PC-3 (cell line): Measurements from ENCODE around the gene PATE3. TPM values are rescaled to one million over a fixed set of nuclear protein-coding genes. Genes with fewer than 3 reads are reported as not detected.
A peak's percentile ranks its signal among the peaks of the same experiment; 100 is the strongest.

Experiments
- ATAC-seq: fragments of 200-7000 bp; cut with Tn5 transposase; 2 replicates; pipeline ENCODE4 v1.9.1; 2020; ENCODE audit warnings: mild to moderate bottlenecking, moderate library complexity
- BruUV-seq: library from RNA; stranded (reverse); fragments of 400-500 nt; replicated peaks from 2 replicates; lab custom pipeline; 2021; lab: Mats Ljungman, UMichigan
- CTCF ChIA-PET: fragments of 300-600 bp; sonication (Branson Sonifier 250); formaldehyde crosslinking; loops from one replicate; lab custom pipeline; 2022; ENCODE audit warnings: antibody characterized with exemption; lab: Charles Lee
- POLR2A ChIA-PET: fragments of 300-600 bp; sonication (Branson Sonifier 250); formaldehyde crosslinking; loops from one replicate; lab custom pipeline; 2022; ENCODE audit warnings: antibody characterized with exemption; ENCODE audit not compliant: unreplicated experiment; lab: Charles Lee
- DNase-seq: peaks from one replicate; pipeline ENCODE4 v3.0.0-alpha.2; 2015
- H2AFZ ChIP-seq: fragments of 300-600 bp; sonication (generic); 2 replicates; pipeline ENCODE4 v1.6.0; 2016; ENCODE audit warnings: antibody characterized with exemption, low read length
- H3F3A ChIP-seq: fragments of 300-600 bp; sonication (generic); one replicate; pipeline ENCODE4 v1.6.0; 2017; ENCODE audit warnings: antibody characterized with exemption, low read length, control low read depth, mild to moderate bottlenecking; ENCODE audit not compliant: unreplicated experiment
- H3K27ac ChIP-seq: fragments of 300-600 bp; sonication (generic); 2 replicates; pipeline ENCODE4 v1.5.1; 2016; ENCODE audit warnings: mild to moderate bottlenecking, low read length
- H3K27me3 ChIP-seq: fragments of 300-600 bp; sonication (generic); 2 replicates; pipeline ENCODE4 v1.6.1; 2016; ENCODE audit warnings: low read length, mixed read lengths
- H3K36me3 ChIP-seq: fragments of 300-600 bp; sonication (generic); 2 replicates; pipeline ENCODE4 v1.6.1; 2016; ENCODE audit warnings: low read depth, mixed run types, low read length, mixed read lengths
- H3K4me1 ChIP-seq: fragments of 300-600 bp; sonication (generic); 2 replicates; pipeline ENCODE4 v1.5.1; 2016; ENCODE audit warnings: low read length; ENCODE audit not compliant: insufficient read depth
- H3K4me2 ChIP-seq: fragments of 300-600 bp; sonication (generic); 2 replicates; pipeline ENCODE4 v1.6.0; 2016; ENCODE audit warnings: low read length
- H3K4me3 ChIP-seq: fragments of 300-600 bp; sonication (generic); 2 replicates; pipeline ENCODE4 v1.5.1; 2016; ENCODE audit warnings: mild to moderate bottlenecking, low read length, mixed read lengths
- H3K79me2 ChIP-seq: fragments of 300-600 bp; sonication (generic); 2 replicates; pipeline ENCODE4 v1.6.1; 2017; ENCODE audit warnings: low read length, mixed read lengths
- H3K9ac ChIP-seq: fragments of 300-600 bp; sonication (generic); 2 replicates; pipeline ENCODE4 v1.6.0; 2016; ENCODE audit warnings: mild to moderate bottlenecking, low read length
- H3K9me2 ChIP-seq: fragments of 300-600 bp; sonication (generic); replicated peaks from 2 replicates; pipeline ENCODE4 v1.6.1; 2016; ENCODE audit warnings: mixed run types, low read length, mixed read lengths
- H3K9me3 ChIP-seq: fragments of 300-600 bp; sonication (generic); 2 replicates; pipeline ENCODE4 v1.6.1; 2016; ENCODE audit warnings: low read length, mixed read lengths
- H4K20me1 ChIP-seq: fragments of 300-600 bp; sonication (generic); 2 replicates; pipeline ENCODE4 v1.6.1; 2016; ENCODE audit warnings: low read length, mixed read lengths
- CTCF ChIP-seq: fragments of 300-600 bp; sonication (generic); conservative IDR thresholded peaks from 2 replicates; pipeline ENCODE4 v1.5.1; 2017; ENCODE audit warnings: antibody characterized with exemption, low read depth, mild to moderate bottlenecking, low read length
- EZH2 ChIP-seq: fragments of 300-600 bp; sonication (generic); IDR thresholded peaks from one replicate; pipeline ENCODE4 v1.6.1; 2017; ENCODE audit warnings: antibody characterized with exemption, mild to moderate bottlenecking, low read length; ENCODE audit not compliant: unreplicated experiment
- EZH2phosphoT487 ChIP-seq: fragments of 300-600 bp; sonication (generic); IDR thresholded peaks from 2 replicates; pipeline ENCODE4 v1.6.1; 2018; ENCODE audit warnings: mild to moderate bottlenecking, antibody characterized with exemption, low read length, borderline replicate concordance
- intact Hi-C: fragments of 100-400 bp; cut with micrococcal nuclease; formaldehyde crosslinking; loops from 2 replicates; pipeline ENCODE4 v1.9.0; 2023
- total RNA-seq: library from RNA; depleted of rRNA; stranded (reverse); fragments of >200 nt; gene quantifications from 2 replicates; pipeline ENCODE4 v1.2.3, GENCODE V29; 2014; rRNA removed

The PATE3 gene
- total RNA-seq, 1 experiment from 2014 or later, result not detected

- H3K4me3 ChIP-seq, result no peak overlapping the region
- ATAC-seq (no peak), DNase-seq (peak; percentile 37)
- H2AFZ ChIP-seq, result no peak overlapping the region
- no TSS peak for BruUV-seq
- ChIA-PET POLR2A (no interaction called here), CTCF (no interaction called here)
- H4K20me1 ChIP-seq, result no peaks in the 10 kb centered on the region
- no peak overlapping the region for H3K4me2 ChIP-seq
- no peaks in the 10 kb centered on the region for H3K79me2 ChIP-seq
- intact Hi-C loops, result no loop called here
- 0 out of 2 replicates have a peak, but pooled peaks cover 4% of the 10 kb centered on the region for H3K9me3 ChIP-seq
- no peaks in the 10 kb centered on the region for H3K36me3 ChIP-seq
- no peaks in the 10 kb centered on the region for H3K9me2 ChIP-seq
- no peak overlapping the region for H3K27ac ChIP-seq
- no peaks in the 10 kb centered on the region for H3K27me3 ChIP-seq
- H3K9ac ChIP-seq, result no peak overlapping the region
- TF ChIP-seq CTCF (no peak), EZH2phosphoT487 (no peak), EZH2 (no peak)
- no peaks in the 10 kb centered on the region for H3K4me1 ChIP-seq
- H3F3A ChIP-seq, result no peaks in the 10 kb centered on the region
These were observed 20.0 kb downstream of the PATE3 start for GRCh38 chr11:125807909-125808308.

- no TSS peak for BruUV-seq
- no peak for ATAC-seq
These were observed 45.1 kb downstream of the PATE3 start, which contains the start of gene PATE4 for GRCh38 chr11:125833016-125833415. Gene PATE4, plus strand, starts transcription at chr11:125833316. Its CDS starts 44 bp downstream, at chr11:125833360.

GRCh38 chr11:125835748-125836147 is 47.8 kb downstream of the PATE3 start:
- Histone ChIP-seq H3K4me1 (no peaks in the 10 kb centered on the region), H3K4me3 (no peak overlapping the region), H3K9me2 (no peaks in the 10 kb centered on the region), H3K9ac (no peak overlapping the region), H4K20me1 (no peaks in the 10 kb centered on the region), H3K36me3 (no peaks in the 10 kb centered on the region), H3F3A (no peaks in the 10 kb centered on the region), H3K4me2 (no peak overlapping the region), H2AFZ (no peak overlapping the region), H3K79me2 (no peaks in the 10 kb centered on the region), H3K27ac (no peak overlapping the region), H3K27me3 (no peaks in the 10 kb centered on the region), H3K9me3 (no peaks in the 10 kb centered on the region)
- intact Hi-C loops, result no loop called here
- CTCF ChIA-PET, result no interaction called here
- DNase-seq (no peak), ATAC-seq (no peak)
- TF ChIP-seq CTCF (no peak), EZH2 (no peak), EZH2phosphoT487 (no peak)
- BruUV-seq, result no TSS peak
- POLR2A ChIA-PET, result no interaction called here

More at GRCh38 chr11:125833016-125833415, 45.1 kb downstream of the PATE3 start, which contains the start of gene PATE4:
- Histone ChIP-seq H3K79me2 (no peaks in the 10 kb centered on the region), H3K27ac (no peak within 1 kb of the TSS), H3K4me3 (no peak within 1 kb of the TSS), H3K36me3 (no peaks in the 10 kb centered on the region), H3F3A (no peaks in the 10 kb centered on the region), H3K9ac (no peak within 1 kb of the TSS), H2AFZ (no peak within 1 kb of the TSS), H3K27me3 (no peaks in the 10 kb centered on the region), H3K4me1 (no peaks in the 10 kb centered on the region), H4K20me1 (no peaks in the 10 kb centered on the region), H3K9me2 (no peaks in the 10 kb centered on the region), H3K4me2 (no peak within 1 kb of the TSS), H3K9me3 (no peaks in the 10 kb centered on the region)
- ChIA-PET CTCF (no interaction called here), POLR2A (no interaction called here)
- DNase-seq, result no peak
- intact Hi-C loops, result no loop called here
- no peak for TF ChIP-seq EZH2

Other genes starting within 250 kb of the PATE3 start
- 154 and 166 TPM in 2 replicates for gene EI24, start 218.7 kb upstream of the PATE3 start, total RNA-seq
- gene STT3A, start 195.3 kb upstream of the PATE3 start, total RNA-seq, result 160 and 182 TPM in 2 replicates
- gene CHEK1, start 163.0 kb upstream of the PATE3 start, total RNA-seq, result 49.8 and 64.7 TPM in 2 replicates
- gene ACRV1, start 107.3 kb upstream of the PATE3 start, total RNA-seq, result not detected in 2 replicates
- not detected in 2 replicates for gene PATE1, start 41.8 kb upstream of the PATE3 start, total RNA-seq
- gene PATE2, start 9.3 kb upstream of the PATE3 start, total RNA-seq, result not detected in 2 replicates
- not detected in 2 replicates for gene PATE4, start 45.2 kb downstream of the PATE3 start, total RNA-seq
- gene HYLS1, start 99.5 kb downstream of the PATE3 start, total RNA-seq, result 16.4 and 23.5 TPM in 2 replicates
- 10.3 and 26.2 TPM in 2 replicates for gene PUS3, start 115.1 kb downstream of the PATE3 start, total RNA-seq
- not detected in 2 replicates for gene DDX25, start 116.4 kb downstream of the PATE3 start, total RNA-seq
- gene VSIG10L2, start 157.9 kb downstream of the PATE3 start, total RNA-seq, result not detected in 2 replicates